HEK293 (cell line): ENCODE data around the gene ASB4.

Experiments used
- GLIS2 ChIP-seq: fragments of 450-650 bp; formaldehyde crosslinking; IDR thresholded peaks from 2 replicates; pipeline ENCODE4 v1.5.1; 2016; ENCODE audit warnings: missing biosample characterization, missing genetic modification characterization
- KLF1 ChIP-seq: fragments of 450-650 bp; formaldehyde crosslinking; IDR thresholded peaks from 2 replicates; pipeline ENCODE4 v1.5.1; 2016; ENCODE audit warnings: missing biosample characterization, missing genetic modification characterization
- PATZ1 ChIP-seq: fragments of 450-650 bp; formaldehyde crosslinking; IDR thresholded peaks from 2 replicates; pipeline ENCODE4 v1.5.1; 2016; ENCODE audit warnings: missing biosample characterization, missing genetic modification characterization
- PRDM4 ChIP-seq: fragments of 450-650 bp; formaldehyde crosslinking; IDR thresholded peaks from 2 replicates; pipeline ENCODE4 v1.5.1; 2017; ENCODE audit warnings: missing biosample characterization, missing genetic modification characterization
- ZNF138 ChIP-seq: fragments of 450-650 bp; formaldehyde crosslinking; IDR thresholded peaks from 2 replicates; pipeline ENCODE4 v1.5.1; 2016; ENCODE audit warnings: missing biosample characterization, missing genetic modification characterization, borderline replicate concordance
- ZNF23 ChIP-seq: fragments of 450-650 bp; formaldehyde crosslinking; IDR thresholded peaks from 2 replicates; pipeline ENCODE4 v1.5.1; 2016; ENCODE audit warnings: missing biosample characterization, missing genetic modification characterization, borderline replicate concordance
- ZNF24 ChIP-seq: fragments of 450-650 bp; formaldehyde crosslinking; IDR thresholded peaks from 2 replicates; pipeline ENCODE4 v1.5.1; 2016; ENCODE audit warnings: missing biosample characterization, missing genetic modification characterization
- ZNF391 ChIP-seq: fragments of 450-650 bp; formaldehyde crosslinking; IDR thresholded peaks from 2 replicates; pipeline ENCODE4 v1.5.1; 2016; ENCODE audit warnings: low read depth, missing biosample characterization, missing genetic modification characterization, borderline replicate concordance
- ZNF785 ChIP-seq: fragments of 450-650 bp; formaldehyde crosslinking; IDR thresholded peaks from 2 replicates; pipeline ENCODE4 v1.5.1; 2016; ENCODE audit warnings: missing biosample characterization, missing genetic modification characterization
- ZSCAN18 ChIP-seq: fragments of 450-650 bp; formaldehyde crosslinking; IDR thresholded peaks from 2 replicates; pipeline ENCODE4 v1.5.1; 2016; ENCODE audit warnings: missing biosample characterization, missing genetic modification characterization
- TF ChIP-seq, protein P1 (sequence below): fragments of 450-650 bp; formaldehyde crosslinking; IDR thresholded peaks from 2 replicates; pipeline ENCODE4 v1.5.1; 2016; ENCODE audit warnings: missing biosample characterization, missing genetic modification characterization
- TF ChIP-seq, protein P2 (sequence below): fragments of 450-650 bp; formaldehyde crosslinking; IDR thresholded peaks from 2 replicates; pipeline ENCODE4 v1.5.1; 2017; ENCODE audit warnings: missing biosample characterization, missing genetic modification characterization

DNA sequence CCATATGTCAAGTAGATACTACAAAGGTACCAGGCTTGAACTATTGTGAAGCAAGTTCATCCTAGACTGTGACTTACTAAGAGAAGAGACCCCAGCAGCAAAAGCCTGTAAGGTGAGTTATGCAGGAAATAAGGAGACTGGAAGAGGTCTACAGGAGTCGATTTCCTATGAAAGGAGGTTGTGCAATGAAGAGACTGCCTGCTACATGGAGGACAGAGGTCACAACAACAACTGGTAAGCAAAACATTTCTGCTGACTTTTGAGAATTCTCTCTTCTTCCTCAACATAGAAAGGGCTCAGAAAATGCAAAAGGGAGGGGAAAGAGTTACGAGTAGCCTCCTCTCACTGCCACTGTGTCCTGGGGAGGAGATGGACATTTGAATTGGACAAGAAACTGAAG lies 68.2 kb downstream of the ASB4 start:
- TF ChIP-seq, protein P1, sequence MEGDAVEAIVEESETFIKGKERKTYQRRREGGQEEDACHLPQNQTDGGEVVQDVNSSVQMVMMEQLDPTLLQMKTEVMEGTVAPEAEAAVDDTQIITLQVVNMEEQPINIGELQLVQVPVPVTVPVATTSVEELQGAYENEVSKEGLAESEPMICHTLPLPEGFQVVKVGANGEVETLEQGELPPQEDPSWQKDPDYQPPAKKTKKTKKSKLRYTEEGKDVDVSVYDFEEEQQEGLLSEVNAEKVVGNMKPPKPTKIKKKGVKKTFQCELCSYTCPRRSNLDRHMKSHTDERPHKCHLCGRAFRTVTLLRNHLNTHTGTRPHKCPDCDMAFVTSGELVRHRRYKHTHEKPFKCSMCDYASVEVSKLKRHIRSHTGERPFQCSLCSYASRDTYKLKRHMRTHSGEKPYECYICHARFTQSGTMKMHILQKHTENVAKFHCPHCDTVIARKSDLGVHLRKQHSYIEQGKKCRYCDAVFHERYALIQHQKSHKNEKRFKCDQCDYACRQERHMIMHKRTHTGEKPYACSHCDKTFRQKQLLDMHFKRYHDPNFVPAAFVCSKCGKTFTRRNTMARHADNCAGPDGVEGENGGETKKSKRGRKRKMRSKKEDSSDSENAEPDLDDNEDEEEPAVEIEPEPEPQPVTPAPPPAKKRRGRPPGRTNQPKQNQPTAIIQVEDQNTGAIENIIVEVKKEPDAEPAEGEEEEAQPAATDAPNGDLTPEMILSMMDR (tag by site-specific recombination): no peak
- TF ChIP-seq ZNF391 (tag by site-specific recombination): no peak
- TF ChIP-seq GLIS2 (tag by site-specific recombination): no peak
- no peak for TF ChIP-seq ZNF24
- no peak for TF ChIP-seq KLF1 (tag by site-specific recombination)
- TF ChIP-seq, protein P2, sequence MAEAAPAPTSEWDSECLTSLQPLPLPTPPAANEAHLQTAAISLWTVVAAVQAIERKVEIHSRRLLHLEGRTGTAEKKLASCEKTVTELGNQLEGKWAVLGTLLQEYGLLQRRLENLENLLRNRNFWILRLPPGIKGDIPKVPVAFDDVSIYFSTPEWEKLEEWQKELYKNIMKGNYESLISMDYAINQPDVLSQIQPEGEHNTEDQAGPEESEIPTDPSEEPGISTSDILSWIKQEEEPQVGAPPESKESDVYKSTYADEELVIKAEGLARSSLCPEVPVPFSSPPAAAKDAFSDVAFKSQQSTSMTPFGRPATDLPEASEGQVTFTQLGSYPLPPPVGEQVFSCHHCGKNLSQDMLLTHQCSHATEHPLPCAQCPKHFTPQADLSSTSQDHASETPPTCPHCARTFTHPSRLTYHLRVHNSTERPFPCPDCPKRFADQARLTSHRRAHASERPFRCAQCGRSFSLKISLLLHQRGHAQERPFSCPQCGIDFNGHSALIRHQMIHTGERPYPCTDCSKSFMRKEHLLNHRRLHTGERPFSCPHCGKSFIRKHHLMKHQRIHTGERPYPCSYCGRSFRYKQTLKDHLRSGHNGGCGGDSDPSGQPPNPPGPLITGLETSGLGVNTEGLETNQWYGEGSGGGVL (tag by site-specific recombination): no peak
- no peak for TF ChIP-seq ZNF138
- TF ChIP-seq ZNF785 (tag by site-specific recombination): no peak
- TF ChIP-seq ZSCAN18 (tag by site-specific recombination): no peak
- TF ChIP-seq PRDM4 (tag by site-specific recombination): no peak
- TF ChIP-seq ZNF23 (tag by site-specific recombination): no peak
- no peak for TF ChIP-seq PATZ1 (tag by site-specific recombination)
